Measurements from ENCODE around the gene ALDH2.
"Not testable (repeated sequence)": the region's sequence is repeated elsewhere in the genome, so short reads cannot be mapped to it uniquely, and the experiment has no call there.

DNA sequence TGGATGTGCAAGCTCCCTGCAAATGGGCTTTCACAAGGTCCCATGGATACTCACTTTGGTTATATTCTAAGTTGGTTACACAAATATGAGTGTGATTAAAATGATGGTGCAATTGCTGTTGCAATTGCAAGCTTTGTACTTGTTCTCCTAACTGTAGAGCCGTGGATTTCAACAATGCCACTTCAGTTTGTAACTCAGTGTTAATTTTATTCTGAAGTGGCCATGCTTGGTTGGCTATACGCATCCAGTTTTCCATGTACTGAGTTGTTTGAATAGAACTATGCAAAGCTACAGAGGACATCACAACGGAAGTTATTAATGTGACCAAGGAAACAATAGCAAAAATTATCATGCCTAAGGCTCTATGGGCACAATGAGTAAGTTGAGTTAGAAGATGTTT is 50.2 kb downstream of the ALDH2 start:
- TF ChIP-seq SIN3A (IDR thresholded peaks at IDR 0.05; ENCODE audit: borderline replicate concordance, low read depth, low read length); NRF1 (IDR thresholded peaks at IDR 0.05; ENCODE audit: low read depth, low read length); FOSL2 (IDR thresholded peaks at IDR 0.05; ENCODE audit: borderline replicate concordance, low read depth); EP300 (IDR thresholded peaks at IDR 0.05; ENCODE audit: borderline replicate concordance in 1 of 2, low read depth in 1 of 2, low read length in 1 of 2); MXI1 (IDR thresholded peaks at IDR 0.05; ENCODE audit: low read depth, low read length); MEF2A (IDR thresholded peaks at IDR 0.05; ENCODE audit: borderline replicate concordance, low read depth); YY1 (IDR thresholded peaks at IDR 0.05; ENCODE audit: low read depth); POLR2AphosphoS5 (IDR thresholded peaks at IDR 0.05; ENCODE audit: low read depth, low read length): not testable (repeated sequence)
- TF ChIP-seq, protein P1, sequence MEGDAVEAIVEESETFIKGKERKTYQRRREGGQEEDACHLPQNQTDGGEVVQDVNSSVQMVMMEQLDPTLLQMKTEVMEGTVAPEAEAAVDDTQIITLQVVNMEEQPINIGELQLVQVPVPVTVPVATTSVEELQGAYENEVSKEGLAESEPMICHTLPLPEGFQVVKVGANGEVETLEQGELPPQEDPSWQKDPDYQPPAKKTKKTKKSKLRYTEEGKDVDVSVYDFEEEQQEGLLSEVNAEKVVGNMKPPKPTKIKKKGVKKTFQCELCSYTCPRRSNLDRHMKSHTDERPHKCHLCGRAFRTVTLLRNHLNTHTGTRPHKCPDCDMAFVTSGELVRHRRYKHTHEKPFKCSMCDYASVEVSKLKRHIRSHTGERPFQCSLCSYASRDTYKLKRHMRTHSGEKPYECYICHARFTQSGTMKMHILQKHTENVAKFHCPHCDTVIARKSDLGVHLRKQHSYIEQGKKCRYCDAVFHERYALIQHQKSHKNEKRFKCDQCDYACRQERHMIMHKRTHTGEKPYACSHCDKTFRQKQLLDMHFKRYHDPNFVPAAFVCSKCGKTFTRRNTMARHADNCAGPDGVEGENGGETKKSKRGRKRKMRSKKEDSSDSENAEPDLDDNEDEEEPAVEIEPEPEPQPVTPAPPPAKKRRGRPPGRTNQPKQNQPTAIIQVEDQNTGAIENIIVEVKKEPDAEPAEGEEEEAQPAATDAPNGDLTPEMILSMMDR (IDR thresholded peaks at IDR 0.05), result not testable (repeated sequence)
- TF ChIP-seq, protein P2, sequence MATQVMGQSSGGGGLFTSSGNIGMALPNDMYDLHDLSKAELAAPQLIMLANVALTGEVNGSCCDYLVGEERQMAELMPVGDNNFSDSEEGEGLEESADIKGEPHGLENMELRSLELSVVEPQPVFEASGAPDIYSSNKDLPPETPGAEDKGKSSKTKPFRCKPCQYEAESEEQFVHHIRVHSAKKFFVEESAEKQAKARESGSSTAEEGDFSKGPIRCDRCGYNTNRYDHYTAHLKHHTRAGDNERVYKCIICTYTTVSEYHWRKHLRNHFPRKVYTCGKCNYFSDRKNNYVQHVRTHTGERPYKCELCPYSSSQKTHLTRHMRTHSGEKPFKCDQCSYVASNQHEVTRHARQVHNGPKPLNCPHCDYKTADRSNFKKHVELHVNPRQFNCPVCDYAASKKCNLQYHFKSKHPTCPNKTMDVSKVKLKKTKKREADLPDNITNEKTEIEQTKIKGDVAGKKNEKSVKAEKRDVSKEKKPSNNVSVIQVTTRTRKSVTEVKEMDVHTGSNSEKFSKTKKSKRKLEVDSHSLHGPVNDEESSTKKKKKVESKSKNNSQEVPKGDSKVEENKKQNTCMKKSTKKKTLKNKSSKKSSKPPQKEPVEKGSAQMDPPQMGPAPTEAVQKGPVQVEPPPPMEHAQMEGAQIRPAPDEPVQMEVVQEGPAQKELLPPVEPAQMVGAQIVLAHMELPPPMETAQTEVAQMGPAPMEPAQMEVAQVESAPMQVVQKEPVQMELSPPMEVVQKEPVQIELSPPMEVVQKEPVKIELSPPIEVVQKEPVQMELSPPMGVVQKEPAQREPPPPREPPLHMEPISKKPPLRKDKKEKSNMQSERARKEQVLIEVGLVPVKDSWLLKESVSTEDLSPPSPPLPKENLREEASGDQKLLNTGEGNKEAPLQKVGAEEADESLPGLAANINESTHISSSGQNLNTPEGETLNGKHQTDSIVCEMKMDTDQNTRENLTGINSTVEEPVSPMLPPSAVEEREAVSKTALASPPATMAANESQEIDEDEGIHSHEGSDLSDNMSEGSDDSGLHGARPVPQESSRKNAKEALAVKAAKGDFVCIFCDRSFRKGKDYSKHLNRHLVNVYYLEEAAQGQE (IDR thresholded peaks at IDR 0.05; ENCODE audit: low read depth, low read length), result not testable (repeated sequence)
